ENCODE measurements around the gene CST11. TPM values are rescaled to one million over a fixed set of nuclear protein-coding genes. Genes with fewer than 3 reads are reported as not detected.

The CST11 gene
- total RNA-seq, 4 donors from 2014 or later, result not detected

DNA sequence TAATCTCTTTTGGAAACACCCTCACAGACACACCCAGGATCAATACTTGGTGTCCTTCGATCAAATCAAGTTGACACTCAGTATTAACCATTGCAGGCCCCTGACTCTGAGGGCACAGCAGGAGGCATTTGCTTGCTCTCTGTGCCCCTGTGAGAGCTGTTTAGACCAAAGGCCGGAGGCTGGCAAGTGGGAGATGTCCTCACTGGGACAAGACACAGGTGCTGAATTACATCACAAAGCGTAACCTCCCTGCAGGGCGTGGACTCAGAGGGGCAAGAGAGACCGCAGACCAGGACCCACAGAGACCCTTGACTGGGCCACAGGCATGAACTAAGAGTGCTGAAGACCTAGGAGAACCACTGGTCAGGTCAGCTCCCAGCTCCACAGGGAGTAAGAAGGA is 38.1 kb upstream of the CST11 start, which contains the start of gene CST8:
Gene CST8, plus strand, starts transcription at position 301 of the 400 bp plus-strand sequence. CDS start 551 bp downstream, outside the sequence.
- intact Hi-C loops (cut with DNase I), result no loop called here
- H3K9me3 ChIP-seq, result no peaks in the 10 kb centered on the region
- 100% methylated on average over 3 of the region's 5 CpGs; no CpG with 5 or more reads in 1 of the 2 donors for WGBS, 2 donors

GRCh38 chr20:23488996-23489395 is 36.3 kb upstream of the CST11 start:
- WGBS, 2 donors, result 60 to 91% methylated on average over 3 of the region's 3 CpGs

More for the DNA sequence above, 38.1 kb upstream of the CST11 start, which contains the start of gene CST8:
- DNase-seq, result no peak
- Histone ChIP-seq H3K27ac (no peak within 1 kb of the TSS), H3K4me1 (peaks cover 0 to 12% (median 0%) of the 10 kb centered on the region in 3 donors), H3K4me3 (no peak within 1 kb of the TSS), H3K36me3 (no peaks in the 10 kb centered on the region), H3K27me3 (no peaks in the 10 kb centered on the region)
- TF ChIP-seq CTCF (IDR thresholded peaks at IDR 0.05), result no peak
- no peak for TF ChIP-seq POLR2A (IDR thresholded peaks at IDR 0.05)

GRCh38 chr20:23488470-23488869 is 35.8 kb upstream of the CST11 start:
- WGBS, 2 donors, result 69 to 77% methylated on average over 2 of the region's 2 CpGs
- Histone ChIP-seq H3K27ac (no peak overlapping the region), H3K4me3 (no peak overlapping the region), H3K27me3 (no peaks in the 10 kb centered on the region), H3K4me1 (peaks cover 0 to 21% (median 0%) of the 10 kb centered on the region in 3 donors), H3K9me3 (no peaks in the 10 kb centered on the region), H3K36me3 (no peaks in the 10 kb centered on the region)
- DNase-seq, result no peak
- intact Hi-C loops (cut with DNase I), result no loop called here
- TF ChIP-seq CTCF (IDR thresholded peaks at IDR 0.05) (no peak), POLR2A (IDR thresholded peaks at IDR 0.05) (no peak)

More at GRCh38 chr20:23488996-23489395, 36.3 kb upstream of the CST11 start:
- Histone ChIP-seq H3K4me1 (peaks cover 0 to 25% (median 0%) of the 10 kb centered on the region in 3 donors), H3K27me3 (no peaks in the 10 kb centered on the region), H3K4me3 (no peak overlapping the region), H3K36me3 (no peaks in the 10 kb centered on the region), H3K9me3 (no peaks in the 10 kb centered on the region), H3K27ac (no peak overlapping the region)
- no peak for TF ChIP-seq POLR2A (IDR thresholded peaks at IDR 0.05)
- intact Hi-C loops (cut with DNase I), result no loop called here
- no peak for DNase-seq

DNA sequence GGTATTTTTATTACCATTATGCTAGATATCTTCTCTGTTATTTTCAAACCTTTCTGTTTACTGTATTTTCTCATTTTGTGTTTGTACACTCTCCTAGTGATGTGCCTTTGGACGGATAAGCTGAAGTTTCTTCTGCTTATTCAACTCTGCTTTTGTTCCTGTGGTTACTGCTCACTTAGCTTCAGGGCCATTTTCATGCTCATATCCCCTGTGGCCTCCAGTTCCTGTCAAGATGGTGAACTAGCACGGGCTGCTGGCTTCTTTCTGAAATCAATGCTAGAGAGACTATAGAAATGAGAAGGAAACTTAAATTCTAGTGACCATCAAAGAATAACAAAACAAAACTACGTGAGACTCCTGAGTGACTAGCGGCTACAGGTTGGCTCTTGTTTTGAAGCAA is 31.4 kb upstream of the CST11 start:
- Histone ChIP-seq H3K27ac (peak overlapping the region in 1 of 4 donors; percentile 53), H3K27me3 (no peaks in the 10 kb centered on the region)
- intact Hi-C loops (cut with DNase I), result no loop called here

DNA sequence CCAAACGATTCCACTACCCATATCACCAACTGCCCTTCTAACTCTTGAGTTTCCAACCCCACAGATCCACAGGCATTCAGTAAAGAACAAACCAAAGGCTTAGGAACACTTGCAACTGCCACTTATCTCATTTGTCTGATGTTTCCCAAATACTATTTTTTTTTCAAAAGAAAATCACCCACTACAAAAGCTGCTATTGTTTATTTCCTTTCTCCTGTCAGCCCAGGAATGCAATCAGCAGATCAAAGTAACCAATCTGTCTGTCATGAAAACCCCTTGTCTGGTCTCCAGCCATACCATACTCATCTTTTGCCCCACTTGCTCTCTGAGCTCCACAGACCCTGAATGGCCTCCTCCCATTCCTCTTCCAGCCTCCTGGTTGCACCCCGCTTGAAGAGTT is 29.5 kb upstream of the CST11 start:
- no peak overlapping the region for H3K27ac ChIP-seq
- intact Hi-C loops (cut with DNase I), result no loop called here

More for the DNA sequence above, 31.4 kb upstream of the CST11 start:
- WGBS, 2 donors, result 16 to 42% methylated on average over 4 of the region's 4 CpGs
- no peak for DNase-seq
- no peak for TF ChIP-seq POLR2A (IDR thresholded peaks at IDR 0.05)
- TF ChIP-seq CTCF (IDR thresholded peaks at IDR 0.05), result no peak
- Histone ChIP-seq H3K9me3 (no peaks in the 10 kb centered on the region), H3K4me3 (no peak overlapping the region), H3K36me3 (no peaks in the 10 kb centered on the region), H3K4me1 (peaks cover 0 to 28% (median 0%) of the 10 kb centered on the region in 3 donors)

More for the DNA sequence above, 29.5 kb upstream of the CST11 start:
- TF ChIP-seq CTCF (IDR thresholded peaks at IDR 0.05) (no peak), POLR2A (IDR thresholded peaks at IDR 0.05) (no peak)
- Histone ChIP-seq H3K4me3 (no peak overlapping the region), H3K4me1 (peaks cover 0 to 32% (median 0%) of the 10 kb centered on the region in 3 donors), H3K36me3 (no peaks in the 10 kb centered on the region), H3K9me3 (no peaks in the 10 kb centered on the region), H3K27me3 (no peaks in the 10 kb centered on the region)
- no peak for DNase-seq
- WGBS, 2 donors, result 56 to 74% methylated on average over 2 of the region's 2 CpGs

Measured in esophagus squamous epithelium (tissue), 5 donors.